DND-41 (cell line): ENCODE data around the gene TSHZ2.

Source experiments
- ATAC-seq: fragments of 200-7000 bp; cut with Tn5 transposase; 3 replicates; pipeline ENCODE4 v1.9.1; 2021; ENCODE audit warnings: low read depth; ENCODE audit not compliant: insufficient read depth
- DNase-seq: peaks from one replicate; pipeline ENCODE4 v3.0.0-alpha.2; 2020
- H2AFZ ChIP-seq: 2 replicates; pipeline ENCODE4 v1.6.0; 2012; ENCODE audit warnings: low read depth, low read length
- H3K27ac ChIP-seq: 2 replicates; pipeline ENCODE4 v1.5.1; 2012; ENCODE audit warnings: low read length, inconsistent platforms
- H3K27me3 ChIP-seq: fragments of 200-600 bp; sonication (generic); 2 replicates; pipeline ENCODE4 v1.6.0; 2012; ENCODE audit warnings: low read length, mild to moderate bottlenecking, inconsistent platforms; ENCODE audit not compliant: insufficient read depth, poor library complexity
- H3K36me3 ChIP-seq: 2 replicates; pipeline ENCODE4 v1.5.1; 2012; ENCODE audit warnings: low read length, inconsistent platforms; ENCODE audit not compliant: insufficient read depth
- H3K4me1 ChIP-seq: 2 replicates; pipeline ENCODE4 v1.5.1; 2012; ENCODE audit warnings: mild to moderate bottlenecking, low read length; ENCODE audit not compliant: insufficient read depth
- H3K4me2 ChIP-seq: 2 replicates; pipeline ENCODE4 v1.6.0; 2012; ENCODE audit warnings: mild to moderate bottlenecking, moderate library complexity, low read length, inconsistent platforms; ENCODE audit not compliant: insufficient read depth
- H3K4me3 ChIP-seq, 2 experiments: fragments of 200-600 bp in 1 of 2; shearing (Covaris generic) in 1 of 2; 2 replicates each; pipeline ENCODE4 v1.5.1; 2012 to 2016; ENCODE audit warnings: inconsistent platforms in 2 of 2, low read length in 2 of 2, mild to moderate bottlenecking in 2 of 2, low read depth in 1 of 2, moderate library complexity in 1 of 2
- H3K79me2 ChIP-seq: 2 replicates; pipeline ENCODE4 v1.6.0; 2012; ENCODE audit warnings: low read length, inconsistent platforms; ENCODE audit not compliant: insufficient read depth
- H3K9ac ChIP-seq: 2 replicates; pipeline ENCODE4 v1.6.0; 2012; ENCODE audit warnings: low read depth, mild to moderate bottlenecking, inconsistent platforms, low read length, moderate library complexity
- H3K9me3 ChIP-seq: 2 replicates; pipeline ENCODE4 v1.5.1; 2012; ENCODE audit warnings: low read length, moderate library complexity, mild to moderate bottlenecking, inconsistent platforms; ENCODE audit not compliant: insufficient read depth, severe bottlenecking
- H4K20me1 ChIP-seq: 2 replicates; pipeline ENCODE4 v1.6.0; 2012; ENCODE audit warnings: low read length; ENCODE audit not compliant: insufficient read depth
- EZH2 ChIP-seq: IDR thresholded peaks from 3 replicates; pipeline ENCODE4 v1.6.1; 2012; ENCODE audit warnings: borderline replicate concordance, low read depth, mild to moderate bottlenecking, moderate library complexity, low read length, inconsistent platforms; ENCODE audit not compliant: severe bottlenecking
- TF ChIP-seq, protein P1 (sequence below): IDR thresholded peaks from 2 replicates; pipeline ENCODE4 v1.5.1; 2012; ENCODE audit warnings: borderline replicate concordance, low read length, moderate library complexity, mild to moderate bottlenecking; ENCODE audit not compliant: poor library complexity, severe bottlenecking; ENCODE audit errors: extremely low read depth

Gene TSHZ2

DNA sequence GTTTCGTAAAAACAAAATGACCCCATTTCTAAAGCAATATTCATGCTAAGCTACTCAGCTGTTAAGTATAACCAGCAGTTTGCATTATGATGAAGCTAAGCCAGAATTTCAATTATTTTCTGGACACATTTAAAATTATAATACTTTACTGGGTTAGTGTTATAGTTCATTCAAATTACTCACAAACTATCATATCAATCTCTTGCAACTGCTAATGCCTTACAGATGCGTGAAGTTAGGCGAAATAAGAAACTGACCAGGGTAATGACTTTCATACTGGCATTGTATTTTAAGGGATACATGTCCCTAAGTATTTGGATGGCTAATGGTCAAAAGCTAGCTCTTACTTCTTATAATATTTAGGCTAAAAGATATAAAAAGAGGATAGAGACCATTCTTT is 249.6 kb downstream of the TSHZ2 start:
- Histone ChIP-seq H3K36me3 (no peaks in the 10 kb centered on the region), H3K9ac (no peak overlapping the region), H2AFZ (no peak overlapping the region), H4K20me1 (no peaks in the 10 kb centered on the region), H3K79me2 (no peaks in the 10 kb centered on the region), H3K4me1 (no peaks in the 10 kb centered on the region), H3K4me3 (no peak overlapping the region), H3K27me3 (peaks cover 18% of the 10 kb centered on the region), H3K27ac (no peak overlapping the region), H3K9me3 (no peaks in the 10 kb centered on the region), H3K4me2 (no peak overlapping the region)
- ATAC-seq (no peak), DNase-seq (no peak)
- TF ChIP-seq EZH2, result no peak
- TF ChIP-seq, protein P1, sequence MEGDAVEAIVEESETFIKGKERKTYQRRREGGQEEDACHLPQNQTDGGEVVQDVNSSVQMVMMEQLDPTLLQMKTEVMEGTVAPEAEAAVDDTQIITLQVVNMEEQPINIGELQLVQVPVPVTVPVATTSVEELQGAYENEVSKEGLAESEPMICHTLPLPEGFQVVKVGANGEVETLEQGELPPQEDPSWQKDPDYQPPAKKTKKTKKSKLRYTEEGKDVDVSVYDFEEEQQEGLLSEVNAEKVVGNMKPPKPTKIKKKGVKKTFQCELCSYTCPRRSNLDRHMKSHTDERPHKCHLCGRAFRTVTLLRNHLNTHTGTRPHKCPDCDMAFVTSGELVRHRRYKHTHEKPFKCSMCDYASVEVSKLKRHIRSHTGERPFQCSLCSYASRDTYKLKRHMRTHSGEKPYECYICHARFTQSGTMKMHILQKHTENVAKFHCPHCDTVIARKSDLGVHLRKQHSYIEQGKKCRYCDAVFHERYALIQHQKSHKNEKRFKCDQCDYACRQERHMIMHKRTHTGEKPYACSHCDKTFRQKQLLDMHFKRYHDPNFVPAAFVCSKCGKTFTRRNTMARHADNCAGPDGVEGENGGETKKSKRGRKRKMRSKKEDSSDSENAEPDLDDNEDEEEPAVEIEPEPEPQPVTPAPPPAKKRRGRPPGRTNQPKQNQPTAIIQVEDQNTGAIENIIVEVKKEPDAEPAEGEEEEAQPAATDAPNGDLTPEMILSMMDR, result no peak

DNA sequence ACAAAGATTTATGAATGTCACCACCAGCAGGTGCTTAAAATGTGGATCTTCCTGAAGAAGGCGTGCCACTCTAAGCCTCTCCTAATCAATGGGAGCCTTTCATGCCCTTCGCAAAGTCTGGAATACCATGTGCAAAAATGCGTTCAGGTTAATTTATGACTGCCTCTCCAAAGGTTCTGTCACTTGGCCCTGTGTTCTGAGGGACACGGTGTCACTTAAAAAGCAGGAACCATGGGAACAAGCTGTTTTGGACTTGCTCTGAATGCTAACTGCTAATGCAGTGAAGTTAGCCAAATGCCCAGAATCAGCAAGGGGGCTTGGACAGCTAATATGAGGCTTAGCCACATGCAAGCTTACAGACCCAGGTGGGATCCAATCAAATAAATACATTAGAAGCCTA is 250.3 kb downstream of the TSHZ2 start:
- Histone ChIP-seq H3K36me3 (no peaks in the 10 kb centered on the region), H3K27ac (no peak overlapping the region), H3K9me3 (no peaks in the 10 kb centered on the region), H3K4me2 (no peak overlapping the region), H3K4me1 (no peaks in the 10 kb centered on the region), H3K27me3 (peaks cover 18% of the 10 kb centered on the region), H2AFZ (no peak overlapping the region), H4K20me1 (no peaks in the 10 kb centered on the region), H3K79me2 (no peaks in the 10 kb centered on the region), H3K4me3 (no peak overlapping the region), H3K9ac (no peak overlapping the region)
- no peak for DNase-seq
- TF ChIP-seq, protein P1, result no peak
- TF ChIP-seq EZH2, result no peak
- no peak for ATAC-seq

DNA sequence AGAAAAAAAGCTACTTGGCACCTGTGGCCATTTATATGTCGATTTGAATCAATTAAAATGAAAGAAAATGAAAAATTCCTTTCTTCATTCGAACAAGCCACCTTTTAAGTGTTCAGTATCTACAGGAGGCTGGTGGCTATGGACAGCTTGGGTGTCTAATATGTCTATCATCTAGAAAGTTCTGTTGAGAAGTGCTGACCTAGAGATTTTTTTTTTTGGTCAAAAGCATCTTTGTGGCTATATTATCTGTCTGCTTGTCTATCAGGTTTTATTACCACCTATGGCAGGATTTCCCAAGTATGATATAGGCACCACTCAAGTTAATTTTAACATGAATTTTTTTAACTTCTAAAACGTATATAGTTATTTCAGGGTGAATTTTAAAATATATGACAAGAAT is 250.8 kb downstream of the TSHZ2 start:
- H4K20me1 ChIP-seq, result no peaks in the 10 kb centered on the region
- no peaks in the 10 kb centered on the region for H3K4me1 ChIP-seq
- H3K36me3 ChIP-seq, result no peaks in the 10 kb centered on the region
- no peak overlapping the region for H3K4me2 ChIP-seq
- no peak overlapping the region for H3K9ac ChIP-seq
- ATAC-seq (no peak), DNase-seq (no peak)
- no peak overlapping the region for H3K27ac ChIP-seq
- no peaks in the 10 kb centered on the region for H3K79me2 ChIP-seq
- H3K9me3 ChIP-seq, result no peaks in the 10 kb centered on the region
- H3K27me3 ChIP-seq, result peaks cover 18% of the 10 kb centered on the region
- no peak overlapping the region for H3K4me3 ChIP-seq
- H2AFZ ChIP-seq, result no peak overlapping the region
- TF ChIP-seq, protein P1, result no peak
- no peak for TF ChIP-seq EZH2

DNA sequence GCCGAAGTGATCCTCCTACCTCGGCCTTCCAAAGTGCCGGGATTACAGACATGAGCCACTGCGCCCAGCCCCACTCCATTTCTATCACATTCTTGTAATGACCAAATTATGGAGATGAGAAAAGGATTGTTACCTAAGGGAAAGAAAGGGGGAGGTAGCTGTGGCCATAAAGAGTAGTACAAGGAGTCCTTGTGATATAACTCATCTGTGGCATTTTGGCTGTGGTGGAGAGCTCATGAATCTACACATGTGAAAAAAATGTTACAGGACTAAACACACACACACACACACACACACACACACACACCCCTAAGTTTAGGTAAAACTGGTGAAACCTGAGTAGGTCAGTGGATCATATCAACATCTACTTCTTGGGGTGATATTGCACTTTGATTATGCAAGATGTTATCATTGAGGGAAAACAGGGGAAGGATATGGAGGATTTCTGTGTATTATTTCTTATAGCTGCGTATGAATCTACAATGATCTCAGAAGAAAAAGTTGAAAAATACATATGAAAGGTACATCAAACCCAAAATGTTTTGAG is 251.5 kb downstream of the TSHZ2 start:
- H2AFZ ChIP-seq, result no peak overlapping the region
- ATAC-seq, result no peak
- H3K4me2 ChIP-seq, result no peak overlapping the region
- H3K27ac ChIP-seq, result no peak overlapping the region
- no peak overlapping the region for H3K4me3 ChIP-seq
- H3K9me3 ChIP-seq, result no peaks in the 10 kb centered on the region
- no peaks in the 10 kb centered on the region for H3K36me3 ChIP-seq
- H3K9ac ChIP-seq, result no peak overlapping the region
- no peaks in the 10 kb centered on the region for H4K20me1 ChIP-seq
- no peaks in the 10 kb centered on the region for H3K4me1 ChIP-seq
- no peaks in the 10 kb centered on the region for H3K79me2 ChIP-seq
- H3K27me3 ChIP-seq, result peaks cover 18% of the 10 kb centered on the region
- DNase-seq, result no peak
- TF ChIP-seq, protein P1, result no peak
- TF ChIP-seq EZH2, result no peak
